ENCODE results near the gene ACSL5. TPM values are rescaled to one million over a fixed set of nuclear protein-coding genes. Genes with fewer than 3 reads are reported as not detected.

The ACSL5 gene
- total and polyA plus RNA-seq, 10 of the 15 experiments (the other 5 are each of a cell fraction or from before 2014, with no cell fraction given), result 22.3 to 57.0 (median 46.4) TPM

DNA sequence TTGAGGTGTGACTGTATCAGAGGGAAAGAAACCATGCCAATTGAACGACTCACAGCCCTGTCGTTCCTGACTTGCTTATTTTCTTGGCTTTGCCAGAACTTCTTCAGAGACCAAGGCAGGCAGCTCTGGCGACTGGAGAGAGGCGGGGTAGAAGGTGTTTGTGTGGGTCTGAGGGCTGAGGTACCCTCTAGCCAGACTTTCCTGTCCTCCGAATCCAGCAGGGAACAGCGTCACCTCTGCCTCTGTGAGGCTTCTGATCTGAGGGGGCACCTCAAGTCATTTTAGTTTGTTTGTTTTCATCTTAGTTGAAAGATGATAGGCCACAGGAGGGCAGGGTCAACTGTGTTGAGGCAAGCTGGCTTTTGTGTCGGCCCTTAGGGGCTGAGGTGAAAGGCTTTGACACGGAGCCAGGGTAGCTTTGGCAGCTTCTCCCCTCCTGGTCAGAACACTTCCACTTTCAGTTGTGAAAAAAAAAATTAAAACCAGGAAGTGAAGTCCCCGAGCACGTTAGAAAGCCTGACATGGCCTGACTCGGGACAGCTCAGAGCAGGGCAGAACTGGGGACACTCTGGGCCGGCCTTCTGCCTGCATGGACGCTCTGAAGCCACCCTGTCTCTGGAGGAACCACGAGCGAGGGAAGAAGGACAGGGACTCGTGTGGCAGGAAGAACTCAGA lies 1.9 kb downstream of the ACSL5 start:
- DNase-seq (ENCODE audit: low read depth, low spot score), result peak; percentile 48
- Histone ChIP-seq H4K20me1 (ENCODE audit: control insufficient read depth, insufficient read depth) (no peaks in the 10 kb centered on the region), H3K4me3 (peak overlapping the region; percentile 99), H3K27me3 (replicated peaks in 1 of 2; ENCODE audit: control insufficient read depth in 2 of 2, insufficient read depth in 2 of 2, low read length in 1 of 2) (no peaks in the 10 kb centered on the region), H3K9me3 (replicated peaks; ENCODE audit: control insufficient read depth, insufficient read depth, low read length) (no peaks in the 10 kb centered on the region), H3K27ac (ENCODE audit: control insufficient read depth, insufficient read depth) (peak overlapping the region; percentile 95), H2AFZ (ENCODE audit: control insufficient read depth, low read depth, low read length) (peak overlapping the region; percentile 89), H3K4me2 (ENCODE audit: control insufficient read depth, insufficient read depth) (peak overlapping the region; percentile 93), H3K79me2 (ENCODE audit: control insufficient read depth, insufficient read depth, low read length) (peaks cover 41% of the 10 kb centered on the region), H3K4me1 (ENCODE audit: control insufficient read depth, insufficient read depth, low read length) (peaks cover 9% of the 10 kb centered on the region), H3K36me3 (ENCODE audit: control insufficient read depth in 2 of 2, insufficient read depth in 2 of 2, low read length in 1 of 2) (no peaks in the 10 kb centered on the region; a peak in 2 of 4 replicates), H3K9ac (ENCODE audit: control insufficient read depth, insufficient read depth, low read length) (peak overlapping the region; percentile 98)
- ATAC-seq, result peak; percentile 87
- FAIRE-seq, result peak; percentile 47
- ChIA-PET RAD21 (ENCODE audit: unreplicated experiment) (interaction anchor here (0.7 to 3.1 kb wide), 6 partner anchors 11 to 96 kb away, joined by 3 to 17 read pairs (median 6); no protein-coding TSS in a partner anchor), CTCF (interaction anchor here (0.7 to 4.5 kb wide), 15 partner anchors 9 to 187 kb away, joined by 3 to 36 read pairs (median 5); partner anchors contain the start of genes VTI1A and ZDHHC6), POLR2A (interaction anchor here (0.6 to 2.9 kb wide), 7 partner anchors 8 to 1307 kb away, joined by 3 to 17 read pairs (median 4); no protein-coding TSS in a partner anchor), SMC1A (ENCODE audit: uncharacterized antibody, unreplicated experiment) (interaction anchor here (0.6 to 2.3 kb wide), 12 partner anchors 9 to 1846 kb away, joined by 3 to 24 read pairs (median 4); partner anchors contain the start of genes VTI1A and ZDHHC6)
- in situ Hi-C loops (cut with MboI) (no loop called here), intact Hi-C loops (cut with micrococcal nuclease; ENCODE audit: unreplicated experiment) (loop anchor here (5.0 kb wide), 1 partner anchor 71 kb away; the partner anchor contains the start of genes VTI1A and ZDHHC6)
- TSS peak; percentile 79 for BruUV-seq (replicated peaks)
- under 1% methylated on average over 16 of the region's 16 CpGs for WGBS (ENCODE audit: insufficient coverage, insufficient replicate concordance, low lambda C conversion rate, missing lambda C conversion rate)
- TF ChIP-seq BHLHE40 (IDR thresholded peaks at IDR 0.05; ENCODE audit: borderline replicate concordance in 1 of 2, low read depth in 2 of 2, low read length in 1 of 2) (peak; percentile 17 to 32; a peak in 2 of 4 replicates), POU2F2 (IDR thresholded peaks at IDR 0.05; ENCODE audit: borderline replicate concordance, low read depth, low read length) (peak; percentile 47; the same call in 1 of the 3 replicates), PML (IDR thresholded peaks at IDR 0.05; ENCODE audit: low read length) (no peak), IRF4 (IDR thresholded peaks at IDR 0.05; ENCODE audit: low read depth, low read length) (no peak), PKNOX1 (IDR thresholded peaks at IDR 0.05) (0 out of 2 replicates have a peak, but pooled peaks have one; percentile 5), KLF5 (IDR thresholded peaks at IDR 0.05; ENCODE audit: partially characterized antibody) (no peak), SIN3A (IDR thresholded peaks at IDR 0.05; ENCODE audit: low read depth, low read length) (peak; percentile 79; the same call in 1 of the 2 replicates), TAF1 (IDR thresholded peaks at IDR 0.05; ENCODE audit: borderline replicate concordance, low read depth, low read length) (peak; percentile 73), JUNB (IDR thresholded peaks at IDR 0.05) (no peak), ATF7 (IDR thresholded peaks at IDR 0.05; ENCODE audit: low read depth) (peak; percentile 39), TCF12 (IDR thresholded peaks at IDR 0.05; ENCODE audit: low read depth, low read length) (no peak), RFX5 (IDR thresholded peaks at IDR 0.05; ENCODE audit: low read depth, low read length) (0 out of 2 replicates have a peak, but pooled peaks have one; percentile 21), E4F1 (IDR thresholded peaks at IDR 0.05; ENCODE audit: borderline replicate concordance, partially characterized antibody) (peak; percentile 44), HDAC6 (IDR thresholded peaks at IDR 0.05; ENCODE audit: unreplicated experiment) (no peak), NBN (IDR thresholded peaks at IDR 0.05) (no peak; the same call in 1 of the 2 replicates)
- TF ChIP-seq, protein P1, sequence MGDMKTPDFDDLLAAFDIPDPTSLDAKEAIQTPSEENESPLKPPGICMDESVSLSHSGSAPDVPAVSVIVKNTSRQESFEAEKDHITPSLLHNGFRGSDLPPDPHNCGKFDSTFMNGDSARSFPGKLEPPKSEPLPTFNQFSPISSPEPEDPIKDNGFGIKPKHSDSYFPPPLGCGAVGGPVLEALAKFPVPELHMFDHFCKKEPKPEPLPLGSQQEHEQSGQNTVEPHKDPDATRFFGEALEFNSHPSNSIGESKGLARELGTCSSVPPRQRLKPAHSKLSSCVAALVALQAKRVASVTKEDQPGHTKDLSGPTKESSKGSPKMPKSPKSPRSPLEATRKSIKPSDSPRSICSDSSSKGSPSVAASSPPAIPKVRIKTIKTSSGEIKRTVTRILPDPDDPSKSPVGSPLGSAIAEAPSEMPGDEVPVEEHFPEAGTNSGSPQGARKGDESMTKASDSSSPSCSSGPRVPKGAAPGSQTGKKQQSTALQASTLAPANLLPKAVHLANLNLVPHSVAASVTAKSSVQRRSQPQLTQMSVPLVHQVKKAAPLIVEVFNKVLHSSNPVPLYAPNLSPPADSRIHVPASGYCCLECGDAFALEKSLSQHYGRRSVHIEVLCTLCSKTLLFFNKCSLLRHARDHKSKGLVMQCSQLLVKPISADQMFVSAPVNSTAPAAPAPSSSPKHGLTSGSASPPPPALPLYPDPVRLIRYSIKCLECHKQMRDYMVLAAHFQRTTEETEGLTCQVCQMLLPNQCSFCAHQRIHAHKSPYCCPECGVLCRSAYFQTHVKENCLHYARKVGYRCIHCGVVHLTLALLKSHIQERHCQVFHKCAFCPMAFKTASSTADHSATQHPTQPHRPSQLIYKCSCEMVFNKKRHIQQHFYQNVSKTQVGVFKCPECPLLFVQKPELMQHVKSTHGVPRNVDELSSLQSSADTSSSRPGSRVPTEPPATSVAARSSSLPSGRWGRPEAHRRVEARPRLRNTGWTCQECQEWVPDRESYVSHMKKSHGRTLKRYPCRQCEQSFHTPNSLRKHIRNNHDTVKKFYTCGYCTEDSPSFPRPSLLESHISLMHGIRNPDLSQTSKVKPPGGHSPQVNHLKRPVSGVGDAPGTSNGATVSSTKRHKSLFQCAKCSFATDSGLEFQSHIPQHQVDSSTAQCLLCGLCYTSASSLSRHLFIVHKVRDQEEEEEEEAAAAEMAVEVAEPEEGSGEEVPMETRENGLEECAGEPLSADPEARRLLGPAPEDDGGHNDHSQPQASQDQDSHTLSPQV (IDR thresholded peaks at IDR 0.05), result no peak

Data from GM12878 (cell line).